ENCODE results near the gene KRT71.

DNA sequence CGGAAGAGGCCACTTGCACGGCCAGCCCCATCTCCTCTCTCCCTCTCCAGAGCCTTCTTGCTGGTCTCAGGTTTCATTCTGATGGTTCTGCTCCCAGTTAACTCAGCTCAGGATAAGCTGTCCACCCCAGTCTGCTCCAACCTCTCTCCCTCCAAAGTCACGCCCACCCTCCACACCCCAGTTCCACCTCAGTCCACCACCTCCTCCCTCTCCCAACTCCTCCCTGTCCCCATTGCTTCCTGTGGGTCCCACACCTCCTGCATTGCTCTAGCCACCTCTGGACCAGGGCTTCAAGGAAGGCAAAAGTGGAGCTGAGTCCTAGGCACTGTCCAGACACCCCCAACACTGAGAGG, 13.1 kb downstream of the KRT71 start:
- TF ChIP-seq, protein P1, sequence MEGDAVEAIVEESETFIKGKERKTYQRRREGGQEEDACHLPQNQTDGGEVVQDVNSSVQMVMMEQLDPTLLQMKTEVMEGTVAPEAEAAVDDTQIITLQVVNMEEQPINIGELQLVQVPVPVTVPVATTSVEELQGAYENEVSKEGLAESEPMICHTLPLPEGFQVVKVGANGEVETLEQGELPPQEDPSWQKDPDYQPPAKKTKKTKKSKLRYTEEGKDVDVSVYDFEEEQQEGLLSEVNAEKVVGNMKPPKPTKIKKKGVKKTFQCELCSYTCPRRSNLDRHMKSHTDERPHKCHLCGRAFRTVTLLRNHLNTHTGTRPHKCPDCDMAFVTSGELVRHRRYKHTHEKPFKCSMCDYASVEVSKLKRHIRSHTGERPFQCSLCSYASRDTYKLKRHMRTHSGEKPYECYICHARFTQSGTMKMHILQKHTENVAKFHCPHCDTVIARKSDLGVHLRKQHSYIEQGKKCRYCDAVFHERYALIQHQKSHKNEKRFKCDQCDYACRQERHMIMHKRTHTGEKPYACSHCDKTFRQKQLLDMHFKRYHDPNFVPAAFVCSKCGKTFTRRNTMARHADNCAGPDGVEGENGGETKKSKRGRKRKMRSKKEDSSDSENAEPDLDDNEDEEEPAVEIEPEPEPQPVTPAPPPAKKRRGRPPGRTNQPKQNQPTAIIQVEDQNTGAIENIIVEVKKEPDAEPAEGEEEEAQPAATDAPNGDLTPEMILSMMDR (IDR thresholded peaks at IDR 0.05): no peak
- TF ChIP-seq POLR2A (IDR thresholded peaks at IDR 0.05): no peak
